Upper lobe of left lung (tissue), 6 donors: ENCODE results near the gene EEF1A2. TPM values are rescaled to one million over a fixed set of nuclear protein-coding genes. Genes with fewer than 3 reads are reported as not detected.
A peak's percentile ranks its signal among the peaks of the same experiment; 100 is the strongest.

Source experiments
- ATAC-seq, 2 donors: fragments of 200-7000 bp; cut with Tn5 transposase; one replicate each; pipeline ENCODE4 v1.9.1; 2022; ENCODE audit warnings: mild to moderate bottlenecking in 2 of 2, moderate library complexity in 2 of 2; ENCODE audit not compliant: low FRiP score in 2 of 2
- DNase-seq, 2 donors: peaks; one replicate each; pipeline ENCODE4 v3.0.0-alpha.2; 2019 to 2020
- H3K27ac ChIP-seq, 4 donors: fragments of 200-600 bp; sonication (generic); one replicate each; pipeline ENCODE4 v1.5.1; 2016 to 2019
- H3K27me3 ChIP-seq, 4 donors: fragments of 200-600 bp; sonication (generic); one replicate each; pipeline ENCODE4 v1.5.1; 2017 to 2019
- H3K36me3 ChIP-seq, 4 donors: fragments of 200-600 bp; sonication (generic); one replicate each; pipeline ENCODE4 v1.5.1; 2016 to 2019
- H3K4me1 ChIP-seq, 4 donors: fragments of 200-600 bp; sonication (generic); one replicate each; pipeline ENCODE4 v1.5.1; 2018 to 2019
- H3K4me3 ChIP-seq, 4 donors: fragments of 200-600 bp; sonication (generic); one replicate each; pipeline ENCODE4 v1.5.1; 2017 to 2019; ENCODE audit warnings: mild to moderate bottlenecking in 2 of 4, moderate library complexity in 1 of 4
- H3K9me3 ChIP-seq, 4 donors: fragments of 200-600 bp; sonication (generic); one replicate each; pipeline ENCODE4 v1.5.1; 2018 to 2019
- EP300 ChIP-seq, 4 donors: sonication (generic); formaldehyde crosslinking; IDR thresholded peaks; one replicate each; pipeline ENCODE4 v1.5.1; 2017; ENCODE audit warnings: antibody characterized with exemption in 4 of 4, control low read depth in 2 of 4
- POLR2A ChIP-seq, 4 donors: fragments of 450-650 bp; IDR thresholded peaks; one replicate each; pipeline ENCODE4 v1.5.1; 2016 to 2017; ENCODE audit warnings: antibody characterized with exemption in 4 of 4, mild to moderate bottlenecking in 2 of 4
- POLR2AphosphoS5 ChIP-seq, 2 donors: sonication (generic); formaldehyde crosslinking; IDR thresholded peaks; one replicate each; pipeline ENCODE4 v1.5.1; 2017; ENCODE audit warnings: antibody characterized with exemption in 2 of 2
- WGBS, 2 donors: methylation state at CpG; one replicate each; pipeline ENCODE4 v1.1.5; 2017 to 2018; 5-methylcytosine and 5-hydroxymethylcytosine counted together
- total RNA-seq, 6 donors: library from RNA; depleted of rRNA in 4 of 6; stranded (reverse); fragments of >200 nt in 4 of 6; gene quantifications; one replicate each; pipeline versions ENCODE4 v1.1.0 to v1.2.1, GENCODE V29; 2016 to 2021
- TF ChIP-seq, protein P1 (sequence below), 6 experiments: fragments of 450-650 bp in 4 of 6; fragments of 200-600 bp in 2 of 6; sonication (generic) in 2 of 6; IDR thresholded peaks; one replicate each; pipeline ENCODE4 v1.5.1; 2016 to 2019; ENCODE audit warnings: antibody characterized with exemption in 6 of 6
- donor health status: DM: no; HTN: no; CAD: no; lungs with moderate emphysema.
- donor health status: DM: no; HTN: yes; CAD: no; lungs with severe emphysema.

The EEF1A2 gene
- total RNA-seq, 6 donors from 2014 or later = 0.61 to 1.6 (median 1.1) TPM; not detected in 2

DNA sequence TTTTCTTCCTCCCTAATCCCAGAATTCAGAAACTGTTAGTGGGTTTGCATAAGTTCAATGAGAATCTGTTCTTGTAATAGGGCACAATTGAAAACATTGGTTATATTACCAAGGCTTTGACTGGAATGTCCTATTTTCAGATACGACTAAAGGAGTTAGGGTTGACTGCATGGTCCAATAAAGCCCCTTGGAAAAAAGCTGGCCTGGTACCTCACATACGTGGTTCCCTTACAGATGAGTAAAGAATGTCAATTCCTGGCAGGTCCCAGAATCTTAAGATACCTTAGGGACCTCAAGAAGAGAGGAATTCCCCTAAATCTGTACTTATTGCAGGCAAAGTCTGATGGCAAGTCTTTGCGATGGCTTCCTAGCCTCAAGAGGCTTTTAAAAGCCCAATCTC lies 26.3 kb upstream of the EEF1A2 start:
- no peak overlapping the region for H3K4me3 ChIP-seq
- no peak overlapping the region for H3K27ac ChIP-seq
- no peaks in the 10 kb centered on the region for H3K27me3 ChIP-seq
- H3K4me1 ChIP-seq = peaks cover 8 to 25% (median 18%) of the 10 kb centered on the region in 4 donors
- ATAC-seq = no peak
- H3K9me3 ChIP-seq = no peaks in the 10 kb centered on the region
- WGBS, 2 donors = 61 to 94% methylated on average over 3 of the region's 3 CpGs
- no peak for DNase-seq
- H3K36me3 ChIP-seq = peaks cover 0 to 7% (median 5%) of the 10 kb centered on the region in 4 donors
- no peak for TF ChIP-seq POLR2AphosphoS5 (IDR thresholded peaks at IDR 0.05)
- TF ChIP-seq POLR2A (IDR thresholded peaks at IDR 0.05) = no peak
- TF ChIP-seq, protein P1, sequence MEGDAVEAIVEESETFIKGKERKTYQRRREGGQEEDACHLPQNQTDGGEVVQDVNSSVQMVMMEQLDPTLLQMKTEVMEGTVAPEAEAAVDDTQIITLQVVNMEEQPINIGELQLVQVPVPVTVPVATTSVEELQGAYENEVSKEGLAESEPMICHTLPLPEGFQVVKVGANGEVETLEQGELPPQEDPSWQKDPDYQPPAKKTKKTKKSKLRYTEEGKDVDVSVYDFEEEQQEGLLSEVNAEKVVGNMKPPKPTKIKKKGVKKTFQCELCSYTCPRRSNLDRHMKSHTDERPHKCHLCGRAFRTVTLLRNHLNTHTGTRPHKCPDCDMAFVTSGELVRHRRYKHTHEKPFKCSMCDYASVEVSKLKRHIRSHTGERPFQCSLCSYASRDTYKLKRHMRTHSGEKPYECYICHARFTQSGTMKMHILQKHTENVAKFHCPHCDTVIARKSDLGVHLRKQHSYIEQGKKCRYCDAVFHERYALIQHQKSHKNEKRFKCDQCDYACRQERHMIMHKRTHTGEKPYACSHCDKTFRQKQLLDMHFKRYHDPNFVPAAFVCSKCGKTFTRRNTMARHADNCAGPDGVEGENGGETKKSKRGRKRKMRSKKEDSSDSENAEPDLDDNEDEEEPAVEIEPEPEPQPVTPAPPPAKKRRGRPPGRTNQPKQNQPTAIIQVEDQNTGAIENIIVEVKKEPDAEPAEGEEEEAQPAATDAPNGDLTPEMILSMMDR (IDR thresholded peaks at IDR 0.05) = no peak
- TF ChIP-seq EP300 (IDR thresholded peaks at IDR 0.05) = no peak

DNA sequence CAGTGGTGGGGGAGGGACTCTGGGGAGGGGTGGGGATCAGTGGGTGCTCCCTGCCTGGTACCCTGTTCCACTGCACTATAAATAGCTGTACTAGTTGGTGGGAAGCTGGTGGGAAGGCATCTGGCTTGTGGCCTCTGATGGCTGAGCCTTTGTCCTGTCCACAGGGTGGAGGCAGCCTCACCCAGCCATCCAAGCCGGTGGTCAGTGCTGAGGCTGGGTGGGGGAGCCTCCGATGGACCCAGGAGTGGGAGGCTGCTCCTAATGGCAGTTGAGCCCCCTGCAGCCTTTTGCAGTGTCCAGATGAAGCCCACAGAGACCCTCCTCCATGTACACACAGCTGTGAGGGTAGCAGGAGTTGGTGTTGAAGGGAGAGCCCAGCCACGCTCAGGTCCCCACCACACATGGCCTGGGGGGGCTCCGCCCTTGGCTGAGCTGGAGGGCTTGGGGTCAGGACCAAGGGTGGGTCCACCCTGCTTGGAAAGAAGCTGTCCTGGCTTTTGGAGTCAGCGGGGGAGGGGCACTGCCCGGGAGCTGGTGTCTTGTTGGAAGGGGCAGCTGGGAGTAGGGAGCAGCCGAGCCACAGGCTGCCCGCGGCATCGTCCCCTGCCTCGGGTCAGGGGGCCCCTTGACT lies 24.2 kb upstream of the EEF1A2 start:
- ATAC-seq = no peak
- no peaks in the 10 kb centered on the region for H3K27me3 ChIP-seq
- H3K27ac ChIP-seq = no peak overlapping the region
- 87 to 94% methylated on average over 7 to 11 of the region's 11 CpGs for WGBS, 2 donors
- no peak overlapping the region for H3K4me3 ChIP-seq
- peaks cover 13 to 36% (median 31%) of the 10 kb centered on the region in 4 donors for H3K4me1 ChIP-seq
- TF ChIP-seq POLR2AphosphoS5 (IDR thresholded peaks at IDR 0.05) (no peak), EP300 (IDR thresholded peaks at IDR 0.05) (no peak), POLR2A (IDR thresholded peaks at IDR 0.05) (no peak)
- TF ChIP-seq, protein P1 (IDR thresholded peaks at IDR 0.05) = no peak
- peaks cover 0 to 7% (median 5%) of the 10 kb centered on the region in 4 donors for H3K36me3 ChIP-seq
- H3K9me3 ChIP-seq = no peaks in the 10 kb centered on the region
- DNase-seq = peak in 1 of 2 donors; percentile 63

DNA sequence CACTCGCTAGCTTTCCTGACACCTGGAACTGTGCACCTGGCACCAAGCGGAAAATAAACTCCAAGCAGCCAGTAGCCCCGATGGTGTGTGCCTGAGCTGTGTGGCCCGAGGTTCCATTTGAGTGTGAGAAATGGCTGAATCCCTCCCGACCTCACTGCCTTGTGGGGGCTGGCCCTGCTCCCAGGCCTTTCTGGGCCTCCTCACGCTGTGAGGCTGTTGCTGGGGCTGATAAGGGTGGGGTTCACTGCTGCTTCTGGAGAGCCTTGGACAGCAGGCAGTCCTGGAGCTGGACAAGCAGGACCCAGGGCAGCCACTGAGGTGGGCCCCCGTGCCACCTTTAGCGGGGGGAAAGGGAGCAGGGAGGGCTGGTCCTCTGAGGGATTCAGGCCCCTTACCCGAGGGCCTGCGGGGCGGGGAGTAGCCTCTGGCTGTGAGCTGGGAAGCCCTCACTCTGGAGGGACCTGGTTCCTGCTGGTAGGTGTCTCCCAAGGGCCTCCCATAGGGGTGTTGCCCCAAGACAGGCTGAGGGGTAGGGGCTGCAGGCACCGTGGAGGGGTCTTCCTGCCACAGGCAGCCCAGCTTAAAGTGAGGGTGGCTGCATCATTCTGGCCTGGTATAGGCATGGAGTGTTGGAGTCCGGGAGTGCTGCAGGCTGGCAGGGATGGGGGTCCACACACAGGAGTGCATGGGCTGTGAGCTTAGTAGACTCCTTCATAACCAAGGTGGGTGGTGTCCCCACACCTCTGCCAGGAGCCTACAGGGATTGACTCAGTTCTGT lies 23.4 kb upstream of the EEF1A2 start:
- ATAC-seq (no peak), DNase-seq (peak in 1 of 2 donors; percentile 50)
- Histone ChIP-seq H3K9me3 (no peaks in the 10 kb centered on the region), H3K27me3 (no peaks in the 10 kb centered on the region), H3K27ac (no peak overlapping the region), H3K4me1 (peaks cover 13 to 36% (median 31%) of the 10 kb centered on the region in 4 donors), H3K36me3 (peaks cover 0 to 7% (median 5%) of the 10 kb centered on the region in 4 donors), H3K4me3 (peak overlapping the region in 2 of 4 donors; percentile 63 to 97)
- WGBS, 2 donors = 80 to 87% methylated on average over 5 to 12 of the region's 13 CpGs
- TF ChIP-seq EP300 (IDR thresholded peaks at IDR 0.05) = no peak

DNA sequence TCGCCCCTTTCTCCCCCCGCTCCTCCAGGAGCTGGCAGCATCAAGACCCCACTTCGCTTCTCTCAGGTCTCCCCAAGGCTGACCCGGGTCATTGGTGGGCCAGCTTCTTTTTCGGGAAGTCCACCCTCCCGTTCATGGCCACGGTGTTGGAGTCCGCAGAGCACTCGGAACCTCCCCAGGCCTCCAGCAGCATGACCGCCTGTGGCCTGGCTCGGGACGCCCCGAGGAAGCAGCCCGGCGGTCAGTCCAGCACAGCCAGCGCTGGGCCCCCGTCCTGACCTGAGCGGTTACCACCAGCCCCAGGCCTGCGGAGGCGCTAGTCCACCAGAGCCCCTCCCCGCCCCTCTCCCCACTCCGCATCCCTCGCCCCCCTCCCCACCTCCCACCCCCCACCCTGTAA lies 22.7 kb upstream of the EEF1A2 start:
- ATAC-seq = no peak
- Histone ChIP-seq H3K4me3 (peak overlapping the region; percentile 63 to 97 (median 80)), H3K36me3 (peaks cover 0 to 7% (median 5%) of the 10 kb centered on the region in 4 donors), H3K27me3 (no peaks in the 10 kb centered on the region), H3K9me3 (no peaks in the 10 kb centered on the region), H3K27ac (peak overlapping the region in 3 of 4 donors; percentile 89 to 92 (median 91)), H3K4me1 (peaks cover 13 to 36% (median 31%) of the 10 kb centered on the region in 4 donors)
- no peak for TF ChIP-seq POLR2A (IDR thresholded peaks at IDR 0.05)
- TF ChIP-seq POLR2AphosphoS5 (IDR thresholded peaks at IDR 0.05) = no peak
- TF ChIP-seq, protein P1 (IDR thresholded peaks at IDR 0.05) = no peak
- TF ChIP-seq EP300 (IDR thresholded peaks at IDR 0.05) = no peak
- 52% methylated on average over 22 of the region's 23 CpGs; no CpG with 5 or more reads in 1 of the 2 donors for WGBS, 2 donors
- peak; percentile 19 to 76 for DNase-seq

DNA sequence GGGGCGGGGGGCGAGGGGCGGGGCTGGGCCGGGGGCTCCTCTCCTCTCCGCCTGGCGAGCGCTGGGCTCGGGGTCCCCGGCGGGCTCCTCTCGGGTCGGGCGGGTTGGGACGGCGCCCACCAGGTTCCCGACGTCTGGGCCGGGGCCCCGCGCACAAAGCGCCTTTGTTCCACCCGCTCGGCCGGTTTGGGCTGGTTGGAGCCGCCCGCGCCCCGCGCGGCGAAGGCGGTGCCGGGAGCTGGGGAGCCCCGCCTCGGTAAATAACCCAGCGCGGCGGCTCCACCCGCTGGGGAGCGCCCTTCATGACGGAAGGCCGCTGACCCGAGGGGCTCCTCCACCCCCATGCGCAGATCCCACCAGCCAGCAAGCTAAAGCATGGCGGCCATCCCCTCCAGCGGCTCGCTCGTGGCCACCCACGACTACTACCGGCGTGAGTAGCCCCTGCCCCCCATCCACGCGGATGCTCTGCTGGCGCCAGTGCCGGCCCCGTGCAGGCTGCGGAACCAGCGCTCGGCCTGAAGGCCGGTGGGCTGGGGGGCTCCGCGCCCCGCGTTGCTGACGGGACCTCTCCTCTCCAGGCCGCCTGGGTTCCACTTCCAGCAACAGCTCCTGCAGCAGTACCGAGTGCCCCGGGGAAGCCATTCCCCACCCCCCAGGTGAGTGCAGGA lies 22.2 kb upstream of the EEF1A2 start:
- ATAC-seq (peak; percentile 71 to 80), DNase-seq (peak; percentile 64 to 97)
- TF ChIP-seq, protein P1 (IDR thresholded peaks at IDR 0.05) = peak in 1 of 6 experiments; percentile 13
- TF ChIP-seq POLR2A (IDR thresholded peaks at IDR 0.05) = no peak
- Histone ChIP-seq H3K27ac (peak overlapping the region; percentile 89 to 97 (median 92)), H3K4me1 (peaks cover 13 to 36% (median 31%) of the 10 kb centered on the region in 4 donors), H3K27me3 (no peaks in the 10 kb centered on the region), H3K9me3 (no peaks in the 10 kb centered on the region), H3K4me3 (peak overlapping the region; percentile 63 to 97 (median 80)), H3K36me3 (peaks cover 0 to 7% (median 5%) of the 10 kb centered on the region in 4 donors)
- 0 to 1% methylated on average over 8 of the region's 68 CpGs for WGBS, 2 donors
